Measurements from ENCODE around the gene HIGD1C. TPM values are rescaled to one million over a fixed set of nuclear protein-coding genes. Genes with fewer than 3 reads are reported as not detected.
A peak's percentile ranks its signal among the peaks of the same experiment; 100 is the strongest.
"Not testable (repeated sequence)": the region's sequence is repeated elsewhere in the genome, so short reads cannot be mapped to it uniquely, and the experiment has no call there.

Gene HIGD1C
- total RNA-seq, 2 experiments from 2014 or later: not detected

- DNase-seq: no peak
- no peak overlapping the region for H3K27ac Mint-ChIP-seq
- CTCF ChIA-PET: no interaction called here
- no peaks in the 10 kb centered on the region for H3K9me3 Mint-ChIP-seq
- POLR2A ChIA-PET: interaction anchor here (1.3 kb wide), 1 partner anchor 49 kb away, joined by 3 read pairs; the partner anchor contains the start of gene LETMD1
- H3K4me1 Mint-ChIP-seq: no peaks in the 10 kb centered on the region
- peaks cover 40% of the 10 kb centered on the region for H3K36me3 Mint-ChIP-seq (ENCODE audit: low read depth)
- H3K27me3 Mint-ChIP-seq: no peaks in the 10 kb centered on the region
- H3K4me3 Mint-ChIP-seq: no peak overlapping the region
These were observed 46.7 kb downstream of the HIGD1C start for GRCh38 chr12:50999093-50999492.

- no peaks in the 10 kb centered on the region for H3K27me3 Mint-ChIP-seq
- peaks cover 40% of the 10 kb centered on the region for H3K36me3 Mint-ChIP-seq (ENCODE audit: low read depth)
- no peaks in the 10 kb centered on the region for H3K4me1 Mint-ChIP-seq
- no peak overlapping the region for H3K4me3 Mint-ChIP-seq
- no peak overlapping the region for H3K27ac Mint-ChIP-seq
- ChIA-PET CTCF (no interaction called here), POLR2A (no interaction called here)
- H3K9me3 Mint-ChIP-seq: no peaks in the 10 kb centered on the region
- no peak for DNase-seq
These were observed 47.9 kb downstream of the HIGD1C start for GRCh38 chr12:51000245-51000644.

- CTCF ChIA-PET: interaction anchor here (1.3 kb wide), 1 partner anchor 24 kb away, joined by 4 read pairs; the partner anchor contains the start of gene SLC11A2
- H3K36me3 Mint-ChIP-seq (ENCODE audit: low read depth): peaks cover 40% of the 10 kb centered on the region
- H3K27ac Mint-ChIP-seq: no peak overlapping the region
These were observed 49.5 kb downstream of the HIGD1C start for GRCh38 chr12:51001799-51002198.

DNA sequence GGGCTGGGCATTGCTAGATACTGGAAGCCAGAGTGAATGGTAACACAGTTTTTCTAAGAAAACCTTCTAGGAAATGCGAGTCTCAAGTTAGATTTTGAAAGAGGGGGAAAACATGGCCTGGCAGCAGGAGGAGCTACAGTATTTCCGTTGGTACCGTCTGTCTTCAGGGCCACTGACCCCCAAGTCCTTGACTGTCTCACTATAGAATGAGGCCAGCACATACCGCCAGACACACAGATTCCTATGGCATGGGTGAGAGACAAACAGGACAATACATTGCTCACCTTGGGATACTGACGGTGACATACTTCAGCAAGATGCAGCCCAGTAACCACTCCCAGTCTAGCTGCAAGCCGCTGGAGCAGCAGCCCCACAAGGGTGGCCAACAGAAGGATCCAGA lies 52.2 kb downstream of the HIGD1C start:
- H3K27ac Mint-ChIP-seq: no peak overlapping the region
- POLR2A ChIA-PET: interaction anchor here (0.6 kb wide), 1 partner anchor 15 kb away, joined by 3 read pairs; no protein-coding TSS in a partner anchor
- CTCF ChIA-PET: no interaction called here

More at GRCh38 chr12:51001799-51002198, 49.5 kb downstream of the HIGD1C start:
- H3K4me3 Mint-ChIP-seq: no peak overlapping the region
- no peaks in the 10 kb centered on the region for H3K9me3 Mint-ChIP-seq
- H3K27me3 Mint-ChIP-seq: no peaks in the 10 kb centered on the region
- no peaks in the 10 kb centered on the region for H3K4me1 Mint-ChIP-seq
- DNase-seq: no peak
- POLR2A ChIA-PET: no interaction called here

GRCh38 chr12:51005030-51005429 lies 52.7 kb downstream of the HIGD1C start:
- DNase-seq: no peak
- CTCF ChIA-PET: no interaction called here
- H3K36me3 Mint-ChIP-seq (ENCODE audit: low read depth): peaks cover 38% of the 10 kb centered on the region
- peaks cover 5% of the 10 kb centered on the region for H3K4me1 Mint-ChIP-seq
- H3K9me3 Mint-ChIP-seq: no peaks in the 10 kb centered on the region
- H3K27ac Mint-ChIP-seq: no peak overlapping the region
- H3K4me3 Mint-ChIP-seq: no peak overlapping the region
- POLR2A ChIA-PET: interaction anchor here (0.6 kb wide), 1 partner anchor 14 kb away, joined by 3 read pairs; no protein-coding TSS in a partner anchor
- no peaks in the 10 kb centered on the region for H3K27me3 Mint-ChIP-seq

More for the DNA sequence above, 52.2 kb downstream of the HIGD1C start:
- no peaks in the 10 kb centered on the region for H3K27me3 Mint-ChIP-seq
- H3K9me3 Mint-ChIP-seq: no peaks in the 10 kb centered on the region
- no peak for DNase-seq
- peaks cover 5% of the 10 kb centered on the region for H3K4me1 Mint-ChIP-seq
- H3K4me3 Mint-ChIP-seq: no peak overlapping the region
- peaks cover 40% of the 10 kb centered on the region for H3K36me3 Mint-ChIP-seq (ENCODE audit: low read depth)

DNA sequence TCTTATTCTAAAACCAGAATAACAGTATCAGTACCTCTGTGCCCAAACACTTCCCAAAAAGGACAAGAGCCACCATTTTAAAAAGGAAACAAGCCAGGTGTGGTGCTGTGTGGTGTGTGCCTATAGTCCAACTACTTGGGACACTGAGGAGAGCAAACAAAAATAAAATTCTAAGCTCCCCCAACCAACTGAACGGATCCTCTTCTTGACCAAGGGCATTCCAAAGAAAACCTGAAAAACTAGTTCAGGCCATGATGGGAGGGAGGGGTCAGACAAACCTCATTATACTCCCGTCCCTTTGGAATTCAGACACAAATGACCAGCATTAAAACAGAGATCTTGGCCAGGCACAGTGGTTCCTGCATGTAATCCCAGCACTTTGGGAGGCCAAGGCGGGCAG lies 53.3 kb downstream of the HIGD1C start:
- Mint-ChIP-seq H3K27ac (no peak overlapping the region), H3K27me3 (no peaks in the 10 kb centered on the region), H3K4me3 (no peak overlapping the region), H3K4me1 (peaks cover 7% of the 10 kb centered on the region), H3K36me3 (ENCODE audit: low read depth) (peaks cover 31% of the 10 kb centered on the region), H3K9me3 (no peaks in the 10 kb centered on the region)
- ChIA-PET POLR2A (no interaction called here), CTCF (no interaction called here)
- DNase-seq: no peak

DNA sequence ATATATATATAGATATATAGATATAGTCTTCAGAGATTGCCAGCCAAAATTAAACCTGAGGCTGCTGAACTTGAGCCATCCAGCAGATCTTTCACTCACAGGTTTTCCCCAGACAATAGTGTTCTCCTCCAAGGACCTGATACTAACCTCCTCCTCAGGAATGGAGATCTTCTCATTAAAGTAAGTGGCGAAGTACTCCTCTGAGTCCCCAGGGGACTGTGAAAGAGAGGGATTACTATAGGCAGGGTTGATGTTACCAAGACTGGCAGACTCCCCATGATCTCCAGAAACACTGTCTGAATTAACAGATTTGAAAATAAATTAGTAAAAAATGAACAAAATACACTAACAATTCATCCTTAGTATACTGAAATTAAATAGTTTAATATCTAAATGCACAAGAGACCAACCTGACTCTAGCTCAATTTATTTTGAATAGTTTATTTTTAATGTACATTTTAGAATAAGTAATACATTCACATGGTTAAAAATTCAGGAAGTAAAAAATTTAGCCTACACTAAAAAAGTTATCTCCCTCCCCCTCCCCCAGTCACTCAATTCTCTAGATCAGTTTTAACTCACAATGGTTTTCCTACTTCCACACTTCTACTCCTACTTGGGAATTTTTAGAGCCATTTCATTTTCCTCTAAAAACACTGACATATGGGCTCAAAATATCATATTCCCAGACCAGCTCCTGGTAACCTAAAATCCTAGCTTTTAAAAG lies 56.1 kb downstream of the HIGD1C start:
- no peaks in the 10 kb centered on the region for H3K9me3 Mint-ChIP-seq
- H3K4me3 Mint-ChIP-seq: no peak overlapping the region
- ChIA-PET CTCF (interaction anchor here (0.8 to 1.4 kb wide), 2 partner anchors 39 to 243 kb away, joined by 3 to 4 read pairs; no protein-coding TSS in a partner anchor), POLR2A (interaction anchor here (3.8 kb wide), 1 partner anchor 17 kb away, joined by 22 read pairs; the partner anchor contains the start of gene SLC11A2)
- DNase-seq: no peak
- peak overlapping the region; percentile 49 for H3K27ac Mint-ChIP-seq
- peaks cover 24% of the 10 kb centered on the region for H3K4me1 Mint-ChIP-seq
- peaks cover 31% of the 10 kb centered on the region for H3K36me3 Mint-ChIP-seq (ENCODE audit: low read depth)
- H3K27me3 Mint-ChIP-seq: no peaks in the 10 kb centered on the region

DNA sequence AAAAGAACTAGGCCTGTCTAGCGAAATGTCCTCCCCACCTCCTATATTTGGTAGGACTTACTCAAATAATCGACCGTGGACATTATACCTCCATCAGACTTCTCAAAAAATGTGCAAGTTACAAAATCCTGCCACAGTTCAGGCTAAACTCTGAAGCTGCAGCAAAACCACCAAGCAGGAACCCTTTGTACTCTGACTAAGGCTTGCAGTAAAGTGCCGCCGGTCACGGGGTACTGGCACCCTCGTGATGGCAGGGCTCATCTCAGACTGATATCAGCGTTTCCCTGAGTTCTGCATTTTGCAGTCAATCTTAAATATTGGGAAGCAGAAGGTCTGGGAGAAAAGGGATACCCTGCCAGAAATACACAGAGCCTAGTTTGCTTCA lies 56.7 kb downstream of the HIGD1C start:
- no peak overlapping the region for H3K4me3 Mint-ChIP-seq
- H3K27ac Mint-ChIP-seq: peak overlapping the region; percentile 49
- H3K9me3 Mint-ChIP-seq: no peaks in the 10 kb centered on the region
- H3K4me1 Mint-ChIP-seq: peaks cover 25% of the 10 kb centered on the region
- H3K27me3 Mint-ChIP-seq: no peaks in the 10 kb centered on the region
- peaks cover 31% of the 10 kb centered on the region for H3K36me3 Mint-ChIP-seq (ENCODE audit: low read depth)
- peak; percentile 42 for DNase-seq
- CTCF ChIA-PET: interaction anchor here (0.8 to 1.4 kb wide), 2 partner anchors 38 to 244 kb away, joined by 3 to 4 read pairs; no protein-coding TSS in a partner anchor
- POLR2A ChIA-PET: interaction anchor here (3.8 kb wide), 1 partner anchor 17 kb away, joined by 22 read pairs; the partner anchor contains the start of gene SLC11A2

DNA sequence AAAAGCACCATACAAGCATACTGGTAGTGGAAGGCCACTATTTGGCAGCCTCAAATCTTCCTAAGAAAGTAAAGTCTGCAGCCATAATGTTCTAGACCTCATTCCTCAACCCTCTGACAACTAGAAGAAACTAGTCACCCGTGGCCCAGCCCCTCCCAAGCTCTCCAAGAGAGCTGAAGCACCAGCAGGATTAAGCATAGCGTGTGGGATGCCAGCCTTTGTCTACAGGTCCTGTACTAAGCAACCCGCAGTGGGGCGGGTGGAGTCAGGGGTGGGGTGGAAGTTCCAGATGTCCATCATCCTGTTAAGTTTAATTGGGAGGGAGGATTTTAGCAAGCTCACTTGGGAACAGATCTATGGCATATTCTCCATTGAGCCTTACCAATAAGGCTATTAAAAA lies 59.6 kb downstream of the HIGD1C start:
- peaks cover 10% of the 10 kb centered on the region for H3K36me3 Mint-ChIP-seq (ENCODE audit: low read depth)
- no peaks in the 10 kb centered on the region for H3K27me3 Mint-ChIP-seq
- H3K9me3 Mint-ChIP-seq: no peaks in the 10 kb centered on the region
- no peak for DNase-seq
- no peak overlapping the region for H3K27ac Mint-ChIP-seq
- POLR2A ChIA-PET: interaction anchor here (1.2 kb wide), 1 partner anchor 13 kb away, joined by 4 read pairs; no protein-coding TSS in a partner anchor
- peaks cover 26% of the 10 kb centered on the region for H3K4me1 Mint-ChIP-seq
- CTCF ChIA-PET: interaction anchor here (0.9 to 1.3 kb wide), 2 partner anchors 14 to 341 kb away, joined by 3 read pairs; partner anchors contain the start of gene SLC11A2
- H3K4me3 Mint-ChIP-seq: no peak overlapping the region

- H3K27ac Mint-ChIP-seq: no peak overlapping the region
- peak overlapping the region; percentile 19 for H3K4me3 Mint-ChIP-seq
- CTCF ChIA-PET: interaction anchor here (0.8 kb wide), 1 partner anchor 249 kb away, joined by 3 read pairs; the partner anchor contains the start of gene ATF1
- no peaks in the 10 kb centered on the region for H3K27me3 Mint-ChIP-seq
- H3K36me3 Mint-ChIP-seq (ENCODE audit: low read depth): peaks cover 9% of the 10 kb centered on the region
- H3K9me3 Mint-ChIP-seq: no peaks in the 10 kb centered on the region
- H3K4me1 Mint-ChIP-seq: peaks cover 26% of the 10 kb centered on the region
- no peak for DNase-seq
- POLR2A ChIA-PET: interaction anchor here (1.0 to 1.2 kb wide), 2 partner anchors 12 to 13 kb away, joined by 4 read pairs; no protein-coding TSS in a partner anchor
These were observed 60.4 kb downstream of the HIGD1C start for GRCh38 chr12:51012570-51013236.

- ChIA-PET CTCF (no interaction called here), POLR2A (interaction anchor here (1.0 kb wide), 1 partner anchor 11 kb away, joined by 4 read pairs; no protein-coding TSS in a partner anchor)
- Mint-ChIP-seq H3K27ac (no peak overlapping the region), H3K4me1 (peaks cover 26% of the 10 kb centered on the region), H3K9me3 (no peaks in the 10 kb centered on the region), H3K27me3 (no peaks in the 10 kb centered on the region), H3K36me3 (ENCODE audit: low read depth) (peaks cover 4% of the 10 kb centered on the region), H3K4me3 (no peak overlapping the region)
- no peak for DNase-seq
These were observed 61.1 kb downstream of the HIGD1C start for GRCh38 chr12:51013441-51013840.

DNA sequence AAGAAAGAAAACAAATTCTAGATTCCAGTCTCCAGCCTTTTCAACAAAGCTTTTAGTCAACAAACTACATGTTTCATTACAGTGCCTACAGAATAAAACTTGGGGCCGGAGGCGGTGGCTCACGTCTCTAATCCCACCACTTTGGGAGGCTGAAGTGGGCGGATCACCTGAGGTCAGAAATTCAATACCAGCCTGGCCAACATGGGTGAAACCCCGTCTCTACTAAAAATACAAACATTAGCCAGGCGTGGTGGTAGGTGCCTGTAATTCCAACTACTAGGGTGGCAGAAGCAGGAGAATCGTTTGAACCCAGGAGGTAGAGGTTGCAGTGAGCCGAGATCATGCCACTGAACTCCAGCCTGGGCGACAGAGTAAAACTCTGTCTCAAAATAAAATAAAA lies 62.1 kb downstream of the HIGD1C start:
- CTCF ChIA-PET; H3K36me3 Mint-ChIP-seq (ENCODE audit: low read depth); H3K4me3 Mint-ChIP-seq; H3K27ac Mint-ChIP-seq; DNase-seq; POLR2A ChIA-PET; H3K27me3 Mint-ChIP-seq; H3K9me3 Mint-ChIP-seq: not testable (repeated sequence)
- H3K4me1 Mint-ChIP-seq: peaks cover 21% of the 10 kb centered on the region

GRCh38 chr12:51017452-51017851 lies 65.1 kb downstream of the HIGD1C start:
- Mint-ChIP-seq H3K4me3 (no peak overlapping the region), H3K4me1 (peaks cover 30% of the 10 kb centered on the region), H3K36me3 (ENCODE audit: low read depth) (peaks cover 3% of the 10 kb centered on the region), H3K9me3 (no peaks in the 10 kb centered on the region), H3K27ac (no peak overlapping the region), H3K27me3 (no peaks in the 10 kb centered on the region)
- CTCF ChIA-PET: interaction anchor here (1.1 kb wide), 1 partner anchor 30 kb away, joined by 3 read pairs; no protein-coding TSS in a partner anchor
- POLR2A ChIA-PET: no interaction called here
- DNase-seq: no peak
